ENCODE measurements around the gene HSPG2.
"Not testable (repeated sequence)": the region's sequence is repeated elsewhere in the genome, so short reads cannot be mapped to it uniquely, and the experiment has no call there.

Gene HSPG2

GRCh38 chr1:21833392-21833976 is 103.6 kb downstream of the HSPG2 start:
- H3K27me3 ChIP-seq (ENCODE audit: control insufficient read depth in 5 of 5, insufficient read depth in 4 of 5, low read length in 5 of 5) = no peaks in the 10 kb centered on the region
- H3K4me3 ChIP-seq (ENCODE audit: low read depth in 1 of 5, low read length in 5 of 5) = no peak overlapping the region
- no peak overlapping the region for H3K9ac ChIP-seq (ENCODE audit: low read length in 5 of 5)
- peaks cover 3 to 98% (median 94%) of the 10 kb centered on the region in 5 donors for H3K36me3 ChIP-seq (ENCODE audit: control insufficient read depth in 5 of 5, insufficient read depth in 5 of 5, low read length in 5 of 5)
- peaks cover 0 to 8% (median 0%) of the 10 kb centered on the region in 5 donors for H3K4me1 ChIP-seq (ENCODE audit: control insufficient read depth in 5 of 5, insufficient read depth in 5 of 5, low read length in 5 of 5)
- H3K9me3 ChIP-seq (ENCODE audit: control insufficient read depth in 5 of 5, low read length in 5 of 5) = peaks cover 0 to 5% (median 0%) of the 10 kb centered on the region in 5 donors
- no peak overlapping the region for H3K27ac ChIP-seq (ENCODE audit: low read depth, low read length)

- H3K27ac ChIP-seq (ENCODE audit: low read depth, low read length) = no peak overlapping the region
- peaks cover 6 to 98% (median 96%) of the 10 kb centered on the region in 5 donors for H3K36me3 ChIP-seq (ENCODE audit: control insufficient read depth in 5 of 5, insufficient read depth in 5 of 5, low read length in 5 of 5)
- H3K4me1 ChIP-seq (ENCODE audit: control insufficient read depth in 5 of 5, insufficient read depth in 5 of 5, low read length in 5 of 5) = peaks cover 0 to 8% (median 0%) of the 10 kb centered on the region in 5 donors
- peaks cover 0 to 5% (median 0%) of the 10 kb centered on the region in 5 donors for H3K9me3 ChIP-seq (ENCODE audit: control insufficient read depth in 5 of 5, low read length in 5 of 5)
- H3K4me3 ChIP-seq (ENCODE audit: low read depth in 1 of 5, low read length in 5 of 5) = no peak overlapping the region
- H3K27me3 ChIP-seq (ENCODE audit: control insufficient read depth in 5 of 5, insufficient read depth in 4 of 5, low read length in 5 of 5) = no peaks in the 10 kb centered on the region
- H3K9ac ChIP-seq (ENCODE audit: low read length in 5 of 5) = no peak overlapping the region
Observed at GRCh38 chr1:21831454-21831970, 105.6 kb downstream of the HSPG2 start.

DNA sequence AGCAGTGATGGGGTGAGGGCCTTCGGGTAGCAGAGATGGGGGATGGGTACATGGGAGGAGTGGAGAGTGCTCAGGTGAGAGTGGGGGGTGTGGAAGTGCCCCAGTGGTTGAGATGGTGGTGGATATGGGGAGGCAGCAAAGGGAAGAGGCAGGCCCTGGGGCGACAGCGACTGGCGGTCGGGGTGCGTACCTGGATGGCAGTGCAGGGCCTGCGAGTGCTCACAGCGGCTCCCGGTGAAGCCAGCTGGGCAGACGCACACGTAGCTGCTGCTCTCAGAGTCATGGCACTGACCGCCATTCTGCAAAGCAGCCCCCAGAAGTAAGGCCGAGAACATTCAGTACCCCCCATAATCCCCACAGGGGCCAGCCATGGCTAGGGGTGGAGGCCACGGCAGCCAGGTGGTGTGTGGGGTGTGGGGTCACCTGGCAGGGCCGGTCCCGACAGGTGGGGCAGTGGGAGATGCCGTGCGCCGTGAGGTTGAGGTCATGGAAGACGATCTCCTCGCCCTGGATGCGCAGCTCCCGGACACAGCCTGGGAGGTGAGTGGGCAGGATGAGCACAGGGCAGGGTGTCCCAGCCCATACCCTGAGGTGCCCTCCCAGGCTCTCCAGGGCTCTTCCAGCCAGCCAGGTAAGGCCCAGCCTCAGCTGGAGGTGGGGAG is 106.2 kb downstream of the HSPG2 start:
- no peaks in the 10 kb centered on the region for H3K27me3 ChIP-seq (ENCODE audit: control insufficient read depth in 5 of 5, insufficient read depth in 4 of 5, low read length in 5 of 5)
- H3K36me3 ChIP-seq (ENCODE audit: control insufficient read depth in 5 of 5, insufficient read depth in 5 of 5, low read length in 5 of 5) = peaks cover 6 to 98% (median 97%) of the 10 kb centered on the region in 5 donors
- H3K27ac ChIP-seq (ENCODE audit: low read depth, low read length) = no peak overlapping the region
- H3K4me3 ChIP-seq (ENCODE audit: low read depth in 1 of 5, low read length in 5 of 5) = no peak overlapping the region
- H3K9ac ChIP-seq (ENCODE audit: low read length in 5 of 5) = no peak overlapping the region
- peaks cover 0 to 8% (median 0%) of the 10 kb centered on the region in 5 donors for H3K4me1 ChIP-seq (ENCODE audit: control insufficient read depth in 5 of 5, insufficient read depth in 5 of 5, low read length in 5 of 5)
- H3K9me3 ChIP-seq (ENCODE audit: control insufficient read depth in 5 of 5, low read length in 5 of 5) = peaks cover 0 to 5% (median 0%) of the 10 kb centered on the region in 5 donors

- H3K9ac ChIP-seq (ENCODE audit: low read length in 5 of 5) = no peak overlapping the region
- no peaks in the 10 kb centered on the region for H3K27me3 ChIP-seq (ENCODE audit: control insufficient read depth in 5 of 5, insufficient read depth in 4 of 5, low read length in 5 of 5)
- H3K4me1 ChIP-seq (ENCODE audit: control insufficient read depth in 5 of 5, insufficient read depth in 5 of 5, low read length in 5 of 5) = peaks cover 0 to 10% (median 8%) of the 10 kb centered on the region in 5 donors
- H3K9me3 ChIP-seq (ENCODE audit: control insufficient read depth in 5 of 5, low read length in 5 of 5) = no peaks in the 10 kb centered on the region
- no peak overlapping the region for H3K27ac ChIP-seq (ENCODE audit: low read depth, low read length)
- H3K4me3 ChIP-seq (ENCODE audit: low read depth in 1 of 5, low read length in 5 of 5) = no peak overlapping the region
- H3K36me3 ChIP-seq (ENCODE audit: control insufficient read depth in 5 of 5, insufficient read depth in 5 of 5, low read length in 5 of 5) = peaks cover 9 to 97% (median 95%) of the 10 kb centered on the region in 5 donors
Observed at GRCh38 chr1:21829294-21829693, 107.8 kb downstream of the HSPG2 start.

DNA sequence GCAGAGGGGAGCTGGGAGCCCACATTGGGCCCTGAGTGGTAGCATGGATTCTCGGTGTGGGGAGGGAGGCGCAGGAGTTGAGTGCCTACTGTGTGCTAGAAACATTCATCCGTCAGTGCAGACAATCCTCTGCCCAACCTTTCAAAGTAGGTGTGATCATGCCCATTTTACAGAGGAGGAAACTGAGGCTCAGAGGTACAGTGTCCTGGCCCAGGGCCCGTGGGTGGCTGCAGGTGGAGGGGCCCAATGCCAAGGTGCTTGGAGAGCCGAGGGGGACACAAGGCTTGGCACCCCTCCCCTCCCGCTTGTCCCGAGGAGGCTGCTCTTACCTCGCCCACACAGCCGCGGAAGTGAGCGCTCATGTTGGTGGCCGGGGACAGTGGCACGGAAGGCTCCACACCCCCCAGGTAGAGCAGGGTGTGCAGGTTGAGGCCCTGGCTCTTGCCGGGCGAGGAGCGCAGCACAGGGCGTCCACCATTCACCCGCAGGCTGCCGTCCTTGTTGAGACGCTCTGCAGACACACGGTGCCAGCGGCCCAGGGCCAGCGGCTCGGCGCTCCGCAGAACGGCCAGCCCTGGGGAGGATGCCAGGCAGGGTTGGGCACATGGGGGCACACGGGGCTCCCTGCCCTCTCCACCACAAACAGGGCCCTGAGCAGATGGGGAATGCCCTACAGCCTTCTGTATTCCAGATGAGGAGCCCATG is 108.5 kb downstream of the HSPG2 start:
- Histone ChIP-seq H3K27me3 (ENCODE audit: control insufficient read depth in 5 of 5, insufficient read depth in 4 of 5, low read length in 5 of 5) (no peaks in the 10 kb centered on the region), H3K9me3 (ENCODE audit: control insufficient read depth in 5 of 5, low read length in 5 of 5) (no peaks in the 10 kb centered on the region), H3K4me1 (ENCODE audit: control insufficient read depth in 5 of 5, insufficient read depth in 5 of 5, low read length in 5 of 5) (peaks cover 0 to 11% (median 8%) of the 10 kb centered on the region in 5 donors), H3K36me3 (ENCODE audit: control insufficient read depth in 5 of 5, insufficient read depth in 5 of 5, low read length in 5 of 5) (peaks cover 6 to 97% (median 95%) of the 10 kb centered on the region in 5 donors), H3K9ac (ENCODE audit: low read length in 5 of 5) (no peak overlapping the region), H3K27ac (ENCODE audit: low read depth, low read length) (no peak overlapping the region), H3K4me3 (ENCODE audit: low read depth in 1 of 5, low read length in 5 of 5) (no peak overlapping the region)

- no peaks in the 10 kb centered on the region for H3K9me3 ChIP-seq (ENCODE audit: control insufficient read depth in 5 of 5, low read length in 5 of 5)
- no peak overlapping the region for H3K9ac ChIP-seq (ENCODE audit: low read length in 5 of 5)
- H3K4me1 ChIP-seq (ENCODE audit: control insufficient read depth in 5 of 5, insufficient read depth in 5 of 5, low read length in 5 of 5) = peaks cover 0 to 13% (median 8%) of the 10 kb centered on the region in 5 donors
- no peaks in the 10 kb centered on the region for H3K27me3 ChIP-seq (ENCODE audit: control insufficient read depth in 5 of 5, insufficient read depth in 4 of 5, low read length in 5 of 5)
- no peak overlapping the region for H3K27ac ChIP-seq (ENCODE audit: low read depth, low read length)
- no peak overlapping the region for H3K4me3 ChIP-seq (ENCODE audit: low read depth in 1 of 5, low read length in 5 of 5)
- H3K36me3 ChIP-seq (ENCODE audit: control insufficient read depth in 5 of 5, insufficient read depth in 5 of 5, low read length in 5 of 5) = peaks cover 6 to 97% (median 95%) of the 10 kb centered on the region in 5 donors
Observed at GRCh38 chr1:21828075-21828474, 109.0 kb downstream of the HSPG2 start.

DNA sequence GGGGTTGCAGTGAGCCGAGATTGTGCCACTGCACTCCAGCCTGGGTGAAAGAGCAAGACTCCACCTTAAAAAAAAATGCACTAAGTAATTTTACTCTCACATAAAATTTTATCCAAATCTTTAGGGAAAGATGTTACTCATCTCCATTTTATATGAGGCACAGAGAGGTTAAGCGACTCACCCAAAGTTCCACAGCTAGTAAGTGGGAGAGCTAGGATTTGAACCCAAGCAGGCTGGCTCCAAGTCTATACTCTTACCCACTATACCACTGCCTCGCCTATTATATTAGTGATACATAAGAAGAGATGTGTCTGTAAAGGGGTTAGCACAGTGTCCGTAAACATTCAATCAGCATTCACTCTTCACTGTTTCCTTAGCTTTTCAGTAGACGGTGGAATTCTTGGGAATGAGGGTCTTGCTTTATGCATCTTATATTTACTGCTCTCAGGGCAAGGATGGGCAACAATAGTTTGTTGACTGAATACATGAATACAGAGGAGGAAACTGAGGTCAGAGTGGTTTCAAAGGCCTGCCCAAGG is 109.9 kb downstream of the HSPG2 start:
- no peak overlapping the region for H3K27ac ChIP-seq (ENCODE audit: low read depth, low read length)
- peaks cover 6 to 97% (median 95%) of the 10 kb centered on the region in 5 donors for H3K36me3 ChIP-seq (ENCODE audit: control insufficient read depth in 5 of 5, insufficient read depth in 5 of 5, low read length in 5 of 5)
- no peak overlapping the region for H3K4me3 ChIP-seq (ENCODE audit: low read depth in 1 of 5, low read length in 5 of 5)
- H3K9me3 ChIP-seq (ENCODE audit: control insufficient read depth in 5 of 5, low read length in 5 of 5) = no peaks in the 10 kb centered on the region
- no peak overlapping the region for H3K9ac ChIP-seq (ENCODE audit: low read length in 5 of 5)
- peaks cover 0 to 13% (median 6%) of the 10 kb centered on the region in 5 donors for H3K4me1 ChIP-seq (ENCODE audit: control insufficient read depth in 5 of 5, insufficient read depth in 5 of 5, low read length in 5 of 5)
- no peaks in the 10 kb centered on the region for H3K27me3 ChIP-seq (ENCODE audit: control insufficient read depth in 5 of 5, insufficient read depth in 4 of 5, low read length in 5 of 5)

DNA sequence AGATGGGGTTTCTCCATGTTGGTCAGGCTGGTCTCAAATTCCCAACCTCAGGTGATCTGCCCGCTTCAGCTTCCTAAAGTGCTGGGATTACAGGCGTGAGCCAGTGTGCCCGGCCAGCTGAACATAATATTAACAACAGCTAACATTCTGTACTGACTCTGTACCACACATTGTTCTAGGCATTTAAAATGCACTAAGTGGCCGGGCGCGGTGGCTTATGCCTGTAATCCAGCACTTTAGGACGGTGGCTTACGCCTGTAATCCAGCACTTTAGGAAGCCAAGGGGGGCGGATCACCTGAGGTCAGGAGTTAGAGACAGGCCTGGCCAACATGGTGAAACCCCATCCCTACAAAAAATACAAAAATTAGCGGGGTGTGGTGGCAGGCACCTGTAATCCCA is 110.4 kb downstream of the HSPG2 start:
- Histone ChIP-seq H3K4me1 (ENCODE audit: control insufficient read depth in 5 of 5, insufficient read depth in 5 of 5, low read length in 5 of 5) (peaks cover 0 to 11% (median 1%) of the 10 kb centered on the region in 5 donors), H3K36me3 (ENCODE audit: control insufficient read depth in 5 of 5, insufficient read depth in 5 of 5, low read length in 5 of 5) (peaks cover 6 to 97% (median 95%) of the 10 kb centered on the region in 5 donors)
- H3K27me3 ChIP-seq (ENCODE audit: control insufficient read depth in 5 of 5, insufficient read depth in 4 of 5, low read length in 5 of 5); H3K9ac ChIP-seq (ENCODE audit: low read length in 5 of 5); H3K4me3 ChIP-seq (ENCODE audit: low read depth in 1 of 5, low read length in 5 of 5); H3K27ac ChIP-seq (ENCODE audit: low read depth, low read length); H3K9me3 ChIP-seq (ENCODE audit: control insufficient read depth in 5 of 5, low read length in 5 of 5): not testable (repeated sequence)

GRCh38 chr1:21825393-21825792 is 111.7 kb downstream of the HSPG2 start:
- Histone ChIP-seq H3K9ac (ENCODE audit: low read length in 5 of 5) (no peak overlapping the region), H3K4me1 (ENCODE audit: control insufficient read depth in 5 of 5, insufficient read depth in 5 of 5, low read length in 5 of 5) (peaks cover 0 to 11% (median 1%) of the 10 kb centered on the region in 5 donors), H3K9me3 (ENCODE audit: control insufficient read depth in 5 of 5, low read length in 5 of 5) (no peaks in the 10 kb centered on the region), H3K27me3 (ENCODE audit: control insufficient read depth in 5 of 5, insufficient read depth in 4 of 5, low read length in 5 of 5) (no peaks in the 10 kb centered on the region), H3K27ac (ENCODE audit: low read depth, low read length) (no peak overlapping the region), H3K36me3 (ENCODE audit: control insufficient read depth in 5 of 5, insufficient read depth in 5 of 5, low read length in 5 of 5) (peaks cover 6 to 99% (median 96%) of the 10 kb centered on the region in 5 donors), H3K4me3 (ENCODE audit: low read depth in 1 of 5, low read length in 5 of 5) (no peak overlapping the region)
